HG02970 (cell line): ENCODE data around the gene CARD9.
A peak's percentile ranks its signal among the peaks of the same experiment; 100 is the strongest.
"Not testable (repeated sequence)": the region's sequence is repeated elsewhere in the genome, so short reads cannot be mapped to it uniquely, and the experiment has no call there.

ENCODE experiments used
- ATAC-seq: cut with Tn5 transposase; IDR thresholded peaks from one replicate; pipeline ENCODE4 v1.9.1; 2021; ENCODE audit warnings: mild to moderate bottlenecking, moderate library complexity, moderate number of reproducible peaks; ENCODE audit not compliant: unreplicated experiment, low FRiP score

The CARD9 gene

GRCh38 chr9:136373300-136374182, at the start of gene CARD9:
TSS of gene CARD9 (minus strand) at chr9:136373669. CDS start at chr9:136372078, 1,591 bp downstream.
- no peak for ATAC-seq

GRCh38 chr9:136422876-136423275, 49.4 kb upstream of the CARD9 start:
- ATAC-seq = no peak

- no peak for ATAC-seq
Observed at GRCh38 chr9:136421791-136422190, 48.3 kb upstream of the CARD9 start.

- no peak for ATAC-seq
Observed at GRCh38 chr9:136419092-136419420, 45.6 kb upstream of the CARD9 start.

GRCh38 chr9:136418182-136419091, 45.0 kb upstream of the CARD9 start:
- no peak for ATAC-seq

GRCh38 chr9:136416914-136417313, 43.4 kb upstream of the CARD9 start:
- no peak for ATAC-seq

GRCh38 chr9:136416427-136416826, 43.0 kb upstream of the CARD9 start:
- ATAC-seq = no peak

- ATAC-seq = no peak
Observed at GRCh38 chr9:136412962-136413361, 39.5 kb upstream of the CARD9 start.

- ATAC-seq = no peak
Observed at GRCh38 chr9:136411378-136411777, 37.9 kb upstream of the CARD9 start.

GRCh38 chr9:136410500-136411287, 37.2 kb upstream of the CARD9 start, which contains the start of the genes ENTR1 and PMPCA:
TSS of gene ENTR1 (minus strand) at chr9:136410614. CDS start at chr9:136410397, 217 bp downstream.
TSS of gene PMPCA (plus strand) at chr9:136410658. CDS start at chr9:136410669, 11 bp downstream.
- ATAC-seq = peak; percentile 77

- ATAC-seq = peak; percentile 26
Observed at GRCh38 chr9:136409557-136410455, 36.3 kb upstream of the CARD9 start.

GRCh38 chr9:136407911-136408310, 34.4 kb upstream of the CARD9 start:
- ATAC-seq = no peak

- not testable (repeated sequence) for ATAC-seq
Observed at GRCh38 chr9:136407061-136407460, 33.6 kb upstream of the CARD9 start.

GRCh38 chr9:136405904-136406303, 32.4 kb upstream of the CARD9 start:
- ATAC-seq = not testable (repeated sequence)

- no peak for ATAC-seq
Observed at GRCh38 chr9:136405481-136405880, 32.0 kb upstream of the CARD9 start.

- no peak for ATAC-seq
Observed at GRCh38 chr9:136404801-136405136, 31.3 kb upstream of the CARD9 start.

GRCh38 chr9:136403915-136404800, 30.7 kb upstream of the CARD9 start:
- ATAC-seq = no peak

- no peak for ATAC-seq
Observed at GRCh38 chr9:136403538-136403914, 30.1 kb upstream of the CARD9 start.

GRCh38 chr9:136402067-136402466, 28.6 kb upstream of the CARD9 start:
- ATAC-seq = no peak
